T follicular helper cell (primary cell): Measurements from ENCODE around the gene SH2B2.
"Not testable (repeated sequence)": the region's sequence is repeated elsewhere in the genome, so short reads cannot be mapped to it uniquely, and the experiment has no call there.

Experiments used
- DNase-seq: peaks from one replicate; pipeline ENCODE4 v3.0.0-alpha.2; 2020; ENCODE audit warnings: low read depth

Gene SH2B2

GRCh38 chr7:102287111-102287980 lies 678 bp downstream of the SH2B2 start:
- no peak for DNase-seq

- no peak for DNase-seq
Measured at GRCh38 chr7:102287981-102288278, 1.3 kb downstream of the SH2B2 start.

- DNase-seq: no peak
Measured at GRCh38 chr7:102288285-102288930, 1.7 kb downstream of the SH2B2 start.

GRCh38 chr7:102289057-102289456 lies 2.4 kb downstream of the SH2B2 start:
- no peak for DNase-seq

GRCh38 chr7:102291056-102291915 lies 4.6 kb downstream of the SH2B2 start:
- DNase-seq: no peak

- no peak for DNase-seq
Measured at GRCh38 chr7:102291916-102292267, 5.2 kb downstream of the SH2B2 start.

- DNase-seq: no peak
Measured at GRCh38 chr7:102292813-102293798, 6.4 kb downstream of the SH2B2 start.

- DNase-seq: no peak
Measured at GRCh38 chr7:102294589-102294988, 7.9 kb downstream of the SH2B2 start.

- DNase-seq: no peak
Measured at GRCh38 chr7:102295346-102296178, 8.9 kb downstream of the SH2B2 start.

GRCh38 chr7:102296179-102296438 lies 9.4 kb downstream of the SH2B2 start:
- no peak for DNase-seq

- DNase-seq: no peak
Measured at GRCh38 chr7:102296514-102296913, 9.8 kb downstream of the SH2B2 start.

- no peak for DNase-seq
Measured at GRCh38 chr7:102297487-102298218, 11.0 kb downstream of the SH2B2 start.

- no peak for DNase-seq
Measured at GRCh38 chr7:102300643-102301221, 14.1 kb downstream of the SH2B2 start.

GRCh38 chr7:102301367-102301766 lies 14.7 kb downstream of the SH2B2 start:
- not testable (repeated sequence) for DNase-seq

- no peak for DNase-seq
Measured at GRCh38 chr7:102302025-102302424, 15.4 kb downstream of the SH2B2 start.

GRCh38 chr7:102303669-102304422 lies 17.2 kb downstream of the SH2B2 start:
- DNase-seq: no peak

- DNase-seq: no peak
Measured at GRCh38 chr7:102304668-102305067, 18.0 kb downstream of the SH2B2 start.

- no peak for DNase-seq
Measured at GRCh38 chr7:102305414-102306268, 19.0 kb downstream of the SH2B2 start.
